HL-60 (cell line): ENCODE results near the gene NAP1L3.

Source experiments
- CTCF ChIP-seq: IDR thresholded peaks from one replicate; pipeline ENCODE4 v1.5.1; 2011; ENCODE audit warnings: low read length, control low read depth, inconsistent platforms; ENCODE audit not compliant: insufficient read depth
- POLR2AphosphoS5 ChIP-seq: IDR thresholded peaks from 2 replicates; pipeline ENCODE4 v1.6.1; 2012; ENCODE audit warnings: low read depth
- REST ChIP-seq: IDR thresholded peaks from 2 replicates; pipeline ENCODE4 v1.6.1; 2012; ENCODE audit warnings: low read depth; ENCODE audit not compliant: insufficient replicate concordance
- SPI1 ChIP-seq: IDR thresholded peaks from 2 replicates; pipeline ENCODE4 v1.6.1; 2012; ENCODE audit warnings: low read depth, mild to moderate bottlenecking, borderline replicate concordance

- TF ChIP-seq CTCF (no peak), REST (no peak), SPI1 (no peak), POLR2AphosphoS5 (no peak)
Observed at GRCh38 chrX:93703701-93704100, 30.3 kb upstream of the NAP1L3 start.
